ENCODE measurements around the gene PLEK2. TPM values are rescaled to one million over a fixed set of nuclear protein-coding genes. Genes with fewer than 3 reads are reported as not detected.

Gene PLEK2
- total RNA-seq, 1 experiment from 2014 or later, result 4.1 TPM

DNA sequence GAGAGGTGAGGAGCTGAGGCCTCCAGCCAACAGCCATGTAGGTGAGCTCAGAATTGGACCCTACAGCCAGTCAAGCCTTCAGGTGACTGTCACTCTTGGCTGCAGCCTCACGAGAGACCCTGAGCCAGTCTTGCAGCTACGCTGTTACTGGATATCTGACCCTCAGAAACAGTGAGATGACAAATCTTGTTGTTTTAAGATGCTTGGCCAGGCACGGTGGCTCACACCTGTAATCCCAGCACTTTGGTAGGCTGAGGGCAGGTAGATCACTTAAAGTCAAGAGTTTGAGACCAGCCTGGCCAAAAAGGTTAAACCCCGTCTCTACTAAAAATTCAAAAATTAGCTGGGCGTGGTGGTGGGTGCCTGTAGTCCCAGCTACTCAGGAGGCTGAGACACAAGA lies 6.2 kb downstream of the PLEK2 start:
- DNase-seq (ENCODE audit: low spot score), result no peak

DNA sequence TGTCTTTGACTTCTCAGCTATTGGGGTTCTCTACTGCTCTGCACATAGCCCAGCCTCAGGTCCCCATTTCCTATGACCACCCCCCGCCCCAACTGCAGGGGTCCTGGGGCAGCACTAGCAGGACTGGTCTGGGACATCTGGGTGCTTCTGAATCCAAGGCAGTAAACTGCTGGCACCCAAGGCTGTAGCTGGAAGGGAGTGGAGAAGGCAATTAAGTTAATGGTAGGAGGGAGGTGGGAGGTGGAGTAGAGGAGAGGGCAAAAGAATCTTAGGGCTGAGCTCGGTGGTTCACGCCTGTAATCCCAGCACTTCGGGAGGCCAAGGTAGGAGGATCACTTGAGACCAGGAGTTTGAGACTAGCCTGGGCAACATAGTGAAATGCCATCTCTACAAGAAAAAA lies 11.5 kb downstream of the PLEK2 start:
- no peak for DNase-seq (ENCODE audit: low spot score)

DNA sequence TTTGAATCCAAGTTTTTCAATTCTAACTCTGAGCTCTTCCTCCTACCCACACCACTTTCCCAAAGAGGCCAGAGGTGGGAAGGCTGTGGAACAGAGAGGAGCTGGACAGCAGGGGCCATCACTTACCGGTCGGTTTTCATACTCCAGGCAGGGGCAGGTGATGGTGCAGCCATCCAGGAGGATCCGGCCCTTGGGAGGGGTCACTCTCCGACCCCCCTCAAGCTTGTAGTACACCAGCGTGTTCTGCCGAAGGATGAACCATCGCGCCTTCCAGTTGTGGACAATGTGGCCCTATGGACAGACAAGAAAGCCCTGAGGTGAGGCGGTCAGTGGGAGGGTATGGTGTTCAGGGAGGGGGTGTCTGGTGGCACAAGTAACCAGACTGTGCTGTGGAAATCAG lies 14.4 kb downstream of the PLEK2 start:
- DNase-seq (ENCODE audit: low spot score), result no peak

DNA sequence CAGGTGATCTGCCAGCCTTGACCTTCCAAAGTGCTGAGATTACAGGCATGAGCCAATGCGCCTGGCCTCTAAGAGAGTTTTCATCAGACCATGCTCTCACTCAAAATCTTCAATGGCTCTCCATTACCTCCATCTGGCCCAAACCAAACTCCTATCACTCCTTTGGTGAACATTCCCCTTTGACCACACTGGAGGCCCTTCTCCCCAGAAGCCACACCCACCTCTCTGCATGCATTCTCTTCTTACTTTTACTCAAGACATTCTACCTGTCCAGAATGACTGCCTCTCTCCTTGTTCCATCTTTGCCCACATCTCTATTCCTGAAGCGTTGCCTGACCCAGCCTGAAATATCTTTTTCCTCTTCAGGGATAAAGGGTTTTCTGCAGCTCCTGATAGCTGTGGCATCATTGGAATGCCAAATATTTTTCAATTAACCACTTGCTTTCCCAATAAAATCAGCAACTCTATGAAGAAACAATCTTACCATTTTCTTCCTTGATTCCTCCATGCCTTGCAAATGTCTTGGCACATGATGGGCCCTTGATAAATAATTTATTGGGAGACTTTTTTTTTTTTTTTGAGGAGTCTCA lies 15.5 kb downstream of the PLEK2 start:
- peak; percentile 50 for DNase-seq (ENCODE audit: low spot score)

DNA sequence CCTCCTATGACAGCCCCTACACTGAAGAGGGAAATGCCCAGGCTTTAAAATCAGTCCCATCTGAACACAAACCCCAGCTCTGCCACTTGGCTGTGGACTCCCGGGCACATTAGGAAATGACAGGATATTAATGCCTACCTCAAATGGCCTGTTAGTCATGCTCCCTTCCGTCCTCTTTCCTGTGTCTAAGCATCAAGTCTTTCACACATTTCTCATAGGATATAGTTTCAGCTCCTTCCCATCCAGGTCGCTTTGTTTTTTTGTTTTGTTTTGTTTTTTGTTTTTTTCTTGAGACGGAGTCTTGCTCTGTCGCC lies 16.1 kb downstream of the PLEK2 start:
- peak; percentile 45 for DNase-seq (ENCODE audit: low spot score)

DNA sequence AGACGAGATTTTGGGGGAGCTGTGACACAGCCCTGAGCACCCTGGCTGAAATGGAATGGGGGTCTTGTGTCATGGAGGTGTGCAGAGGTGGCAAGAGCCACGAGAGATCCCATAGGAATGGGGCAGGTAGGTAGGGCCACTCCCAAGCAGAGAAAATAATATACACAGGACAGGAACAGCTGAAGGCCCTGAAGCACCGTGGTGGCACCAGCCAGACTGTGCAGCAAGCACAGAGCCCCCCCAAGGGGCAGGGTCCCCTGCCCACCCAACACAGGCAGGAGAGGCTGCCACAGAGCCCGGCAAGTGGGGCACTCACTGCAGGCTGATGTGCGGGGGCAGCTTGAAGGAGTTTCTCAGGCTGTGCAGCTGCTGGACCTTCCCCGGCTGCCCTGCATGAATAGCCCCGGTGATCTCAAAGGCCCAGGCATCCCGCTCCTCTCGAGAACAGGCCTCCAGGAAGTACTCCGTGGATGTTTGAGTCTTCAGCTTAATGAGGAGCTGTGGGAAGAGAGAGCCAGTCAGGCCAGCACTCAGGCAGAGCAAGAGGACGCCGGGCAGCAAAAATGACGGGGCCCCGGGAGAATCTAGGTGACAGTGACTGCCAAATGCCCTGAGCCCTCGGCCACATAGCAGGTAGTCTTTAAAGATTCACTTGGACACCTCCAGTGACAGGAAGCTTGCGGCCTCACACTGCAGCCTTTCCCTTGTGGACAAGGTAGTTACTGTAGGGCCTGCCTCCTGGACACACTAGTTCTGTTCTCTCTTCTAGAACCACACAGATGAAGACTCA lies 16.7 kb downstream of the PLEK2 start:
- DNase-seq (ENCODE audit: low spot score), result no peak

DNA sequence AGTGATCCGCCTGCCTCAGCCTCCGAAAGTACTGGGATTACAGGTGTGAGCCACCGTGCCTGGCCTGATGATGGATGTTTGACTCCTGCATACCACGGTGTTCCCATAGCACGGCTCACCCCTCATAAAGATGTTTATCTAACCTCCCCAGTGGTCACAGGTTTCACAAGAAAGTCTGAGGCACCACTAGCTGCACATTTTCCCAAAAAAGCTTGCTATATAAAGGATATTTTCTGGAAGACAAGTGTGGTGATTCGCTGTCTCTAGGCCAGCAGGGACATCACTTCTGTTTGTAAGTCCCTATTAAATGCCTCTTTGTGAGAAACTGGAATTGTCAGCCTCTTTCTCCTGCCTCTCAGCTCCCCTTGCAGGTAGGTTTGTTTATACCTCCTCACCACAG lies 18.3 kb downstream of the PLEK2 start:
- DNase-seq (ENCODE audit: low spot score), result peak; percentile 28

DNA sequence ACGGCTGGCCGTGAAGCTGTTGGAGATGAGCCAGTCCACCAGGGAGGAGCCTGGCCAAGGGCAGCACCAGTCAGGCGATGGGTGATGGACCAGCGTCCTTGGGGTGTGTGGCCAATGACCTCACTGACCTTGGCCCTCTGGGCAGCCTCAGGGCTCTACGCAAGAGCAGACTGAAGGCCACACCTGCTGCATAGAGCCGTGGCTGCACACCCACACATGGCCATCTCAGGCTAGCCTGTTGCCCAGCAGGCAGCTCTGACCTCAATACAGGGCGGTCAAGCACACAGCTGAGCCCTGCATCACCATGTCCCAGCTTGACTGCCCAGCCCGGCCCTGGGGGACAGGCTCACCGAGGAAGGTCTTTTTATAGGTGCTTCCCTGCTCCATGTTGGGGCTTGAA lies 19.2 kb downstream of the PLEK2 start:
- DNase-seq (ENCODE audit: low spot score), result no peak

DNA sequence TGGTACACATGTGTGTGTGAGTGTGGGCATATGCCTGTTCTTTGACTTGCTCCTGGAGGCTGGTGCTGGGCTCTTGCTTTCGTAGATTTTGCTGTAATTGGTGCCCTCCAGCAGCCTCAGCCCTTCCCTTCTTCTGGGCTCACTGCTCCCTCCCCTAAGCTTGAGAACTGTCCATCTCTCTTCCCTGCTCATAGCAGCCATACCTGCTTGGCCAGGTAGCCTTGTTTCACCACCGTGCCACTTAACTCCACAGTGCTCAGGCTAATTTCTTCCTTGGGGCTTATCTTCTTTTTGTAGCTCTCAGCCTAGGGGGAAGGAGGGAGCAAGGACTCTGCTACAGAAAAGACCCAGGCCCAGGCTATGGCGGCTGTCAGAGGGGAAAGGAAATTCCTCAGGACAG lies 19.8 kb downstream of the PLEK2 start:
- no peak for DNase-seq (ENCODE audit: low spot score)

DNA sequence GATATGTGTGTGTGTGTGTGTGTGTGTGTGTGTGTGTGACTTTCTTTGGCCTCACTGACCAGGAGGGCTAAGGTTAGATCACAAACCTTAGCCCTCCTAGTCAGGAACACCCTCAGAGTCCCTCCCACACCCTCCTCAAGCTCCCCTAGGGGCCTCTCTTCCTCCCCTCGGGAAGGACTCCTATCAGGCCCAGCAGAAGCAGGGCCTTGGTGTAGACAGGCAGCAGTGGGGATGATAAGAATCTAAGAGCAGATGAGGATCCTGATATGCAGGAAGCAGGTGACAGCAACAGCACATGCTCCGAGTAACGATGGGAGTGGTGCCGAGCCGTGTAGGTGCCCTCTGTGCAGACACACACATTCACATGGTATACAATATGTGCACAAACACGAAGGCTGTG lies 20.7 kb downstream of the PLEK2 start:
- no peak for DNase-seq (ENCODE audit: low spot score)

DNA sequence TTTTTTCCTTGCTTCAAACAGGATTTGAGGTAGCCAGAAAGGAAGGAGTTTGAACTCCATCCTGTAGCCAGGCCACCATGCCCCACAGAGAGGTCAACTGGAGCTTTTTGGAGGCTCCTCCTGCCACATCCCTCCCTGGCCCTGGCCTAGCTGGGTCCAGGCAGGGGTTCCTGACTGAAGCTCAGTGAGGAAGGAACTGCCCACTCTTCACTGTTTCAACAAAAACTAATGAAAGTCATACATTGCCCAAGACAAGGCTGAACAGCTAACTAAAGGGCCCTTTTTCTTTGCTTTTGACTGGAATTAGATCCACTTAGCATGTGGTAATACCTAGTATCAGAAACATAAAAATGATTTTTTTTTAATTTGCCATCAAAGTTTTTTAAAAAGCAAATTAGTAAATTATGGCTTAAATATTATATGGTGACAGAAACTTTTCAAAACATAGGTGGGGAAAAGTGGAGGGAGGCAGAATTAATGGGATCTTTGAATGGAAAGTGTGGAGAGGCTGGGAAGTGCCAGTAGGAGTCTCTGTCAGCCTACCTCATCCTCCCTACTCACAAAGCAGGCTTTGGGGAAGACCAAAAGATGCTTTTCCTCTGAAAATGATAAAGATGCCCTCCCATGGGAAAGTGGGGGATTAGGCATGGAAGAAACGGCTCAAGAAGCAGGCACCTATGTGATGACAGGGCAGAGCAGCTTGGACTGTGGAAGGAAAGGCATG lies 22.0 kb downstream of the PLEK2 start:
- no peak for DNase-seq (ENCODE audit: low spot score)

DNA sequence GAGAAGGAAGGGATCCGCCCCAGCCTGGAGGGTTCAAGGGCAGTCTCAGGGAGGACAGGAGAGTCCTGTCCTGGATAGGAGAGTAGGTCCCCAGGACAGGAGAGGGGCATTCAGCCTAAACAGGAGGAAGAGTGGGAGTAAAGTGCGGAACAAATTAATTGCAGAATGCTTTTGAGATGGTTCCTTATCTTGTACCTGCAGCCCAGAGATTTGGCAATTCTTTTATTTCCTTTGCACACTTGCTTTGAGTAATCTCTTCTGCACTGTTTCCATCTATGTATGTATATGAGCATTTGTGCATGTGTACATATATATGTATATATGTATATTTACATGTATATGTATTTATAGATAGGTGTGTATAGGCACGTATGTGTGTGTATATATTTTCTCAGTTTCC lies 22.7 kb downstream of the PLEK2 start:
- no peak for DNase-seq (ENCODE audit: low spot score)

DNA sequence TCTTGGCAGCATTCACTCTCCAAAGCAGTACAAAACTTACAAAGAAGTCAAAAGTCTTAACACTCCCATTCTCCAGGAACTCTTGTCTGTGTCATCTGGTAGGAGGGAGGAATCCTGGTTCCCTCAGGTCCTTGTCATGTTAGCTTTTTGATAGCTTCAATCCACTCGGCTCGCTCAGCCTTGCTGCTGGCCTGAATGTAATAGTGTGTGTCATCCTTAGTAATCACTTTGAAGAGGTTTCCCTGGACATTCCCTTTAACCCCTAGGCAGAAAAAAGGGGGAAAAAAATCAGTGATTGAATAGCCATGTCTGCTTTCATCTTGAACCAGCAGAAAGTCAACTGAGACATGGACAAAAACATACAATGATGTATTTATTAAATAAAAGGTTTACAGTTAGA lies 24.8 kb downstream of the PLEK2 start:
- DNase-seq (ENCODE audit: low spot score), result no peak

DNA sequence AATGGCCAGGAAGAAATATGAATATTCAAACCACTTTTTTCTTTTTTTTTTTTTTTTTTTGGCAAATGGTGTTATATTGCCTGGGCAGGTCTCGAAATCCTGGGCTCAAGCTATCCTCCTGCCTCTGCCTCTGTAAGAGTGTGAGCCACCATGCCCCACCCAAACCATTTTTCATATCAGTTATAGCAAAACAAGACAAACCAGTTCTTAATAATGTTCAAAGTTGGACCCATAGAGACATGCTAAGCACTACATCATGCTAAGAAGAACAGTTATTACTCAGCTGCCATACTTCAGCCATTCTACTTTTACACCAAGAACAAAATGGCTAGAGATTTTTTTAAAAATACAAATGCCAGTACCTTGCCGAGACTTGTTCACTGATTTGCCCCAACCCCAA lies 26.3 kb downstream of the PLEK2 start:
- DNase-seq (ENCODE audit: low spot score), result no peak

DNA sequence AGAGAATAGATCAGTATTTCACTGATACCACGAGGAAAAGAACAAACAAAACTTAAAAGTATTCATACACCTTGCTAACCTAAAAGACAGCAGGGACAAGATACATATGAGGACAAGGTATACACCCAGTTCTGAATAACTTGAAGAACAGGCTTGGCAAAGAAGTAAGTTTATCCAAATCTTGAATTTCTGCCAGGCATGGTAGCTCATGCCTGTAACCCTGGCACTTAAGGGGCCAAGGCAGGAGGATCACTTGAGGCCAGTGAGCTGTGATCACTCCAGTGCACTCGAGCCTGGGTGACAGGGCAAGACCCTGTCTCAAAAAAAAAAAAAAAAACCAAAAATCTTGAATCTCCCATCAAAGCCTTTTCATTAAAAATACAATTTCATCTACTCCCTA lies 26.8 kb downstream of the PLEK2 start:
- no peak for DNase-seq (ENCODE audit: low spot score)

DNA sequence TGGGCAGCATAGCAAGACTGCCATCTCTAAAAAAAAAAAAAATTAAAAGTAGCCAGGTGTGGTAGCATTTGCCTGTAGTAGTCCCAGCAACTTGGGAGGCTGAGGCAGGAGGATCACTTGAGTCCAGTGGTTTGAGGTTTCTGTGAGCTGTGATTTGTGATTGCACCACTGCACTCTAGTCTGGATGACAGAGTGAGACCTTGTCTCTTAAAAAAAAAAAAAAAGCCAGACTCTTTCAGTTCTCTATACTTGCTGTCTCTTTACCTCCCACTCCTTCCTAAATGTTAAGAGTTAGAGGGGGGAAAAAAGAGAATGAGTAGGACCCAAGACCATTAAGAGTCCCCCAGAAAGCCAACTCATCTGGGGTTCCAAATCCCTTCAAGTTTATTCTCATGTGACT lies 34.0 kb downstream of the PLEK2 start:
- DNase-seq (ENCODE audit: low spot score), result no peak

DNA sequence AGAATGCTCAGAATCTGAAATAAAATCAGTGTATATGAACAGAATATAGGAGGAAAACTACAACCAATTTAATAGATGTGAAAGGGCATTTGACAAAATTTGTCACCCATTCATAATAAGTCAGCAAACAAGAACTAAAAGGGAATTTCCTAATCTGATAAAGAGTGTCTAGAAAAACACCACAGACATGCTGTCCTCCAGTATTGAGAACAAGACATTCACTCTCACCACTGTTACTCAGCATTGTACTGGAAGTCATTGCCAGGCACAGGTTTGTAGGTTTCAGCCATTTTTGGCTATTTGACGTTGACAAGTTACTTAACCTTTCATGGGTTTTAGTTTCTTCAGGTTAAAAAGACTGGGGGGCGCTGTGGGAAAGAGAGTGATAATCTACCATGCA lies 38.6 kb downstream of the PLEK2 start:
- DNase-seq (ENCODE audit: low spot score), result no peak

DNA sequence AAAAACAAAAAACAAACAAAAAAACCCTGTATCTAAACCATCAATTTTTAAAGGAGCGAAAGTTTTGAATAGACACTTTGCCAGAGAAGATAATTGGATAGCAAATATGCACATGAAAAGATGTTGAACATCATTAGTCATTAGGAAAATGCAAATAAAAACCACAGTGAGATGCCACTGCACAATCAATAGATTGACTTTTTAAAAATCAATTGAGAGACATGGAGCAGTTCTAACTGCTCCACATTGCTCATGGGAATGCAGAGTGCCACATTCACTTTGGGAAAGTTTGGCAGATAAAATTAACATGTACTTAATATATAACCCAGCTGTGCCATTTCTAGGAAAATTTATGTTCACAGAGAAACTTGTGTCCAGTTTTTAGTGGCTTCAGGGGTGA lies 39.1 kb downstream of the PLEK2 start:
- no peak for DNase-seq (ENCODE audit: low spot score)

DNA sequence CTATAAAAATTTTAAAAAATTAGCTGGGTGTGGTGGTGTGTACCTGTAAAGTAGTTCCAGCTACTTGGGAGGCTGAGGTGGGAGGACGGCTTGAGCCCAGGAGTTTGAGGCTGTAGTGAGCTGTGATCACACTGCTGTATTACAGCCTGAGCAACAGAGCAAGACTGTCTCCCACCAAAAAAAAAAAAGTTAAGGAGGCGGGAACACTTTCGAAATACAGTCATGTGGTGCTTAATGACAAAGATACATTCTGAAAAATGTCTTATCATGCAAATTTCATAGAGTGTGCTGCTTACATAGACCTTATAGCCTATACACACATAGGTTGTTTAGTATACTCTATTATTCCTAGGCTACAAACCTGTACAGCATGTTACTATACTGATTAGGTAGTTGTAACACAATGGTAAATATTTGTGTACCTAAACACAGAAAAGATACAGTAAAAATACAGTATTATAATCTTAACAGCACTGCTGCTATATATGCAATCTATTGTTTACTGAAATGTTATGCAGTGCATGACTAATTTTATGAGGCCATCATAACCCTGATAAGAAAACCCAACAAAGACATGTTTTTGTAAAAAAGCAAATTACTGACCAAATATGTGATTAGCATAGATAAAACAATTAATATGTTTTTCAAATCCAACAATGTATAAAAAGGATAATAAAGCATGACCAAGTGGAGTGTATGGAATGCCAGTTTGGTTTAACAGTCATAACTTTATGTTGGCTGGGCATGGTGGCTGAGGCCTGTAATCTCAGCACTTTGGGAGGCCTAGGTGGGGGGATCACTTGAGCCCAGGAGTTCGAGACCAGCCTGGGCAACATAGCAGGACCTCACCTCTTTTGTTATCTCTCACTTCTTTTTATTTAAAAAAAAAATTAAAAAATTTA lies 40.5 kb downstream of the PLEK2 start:
- no peak for DNase-seq (ENCODE audit: low spot score)

DNA sequence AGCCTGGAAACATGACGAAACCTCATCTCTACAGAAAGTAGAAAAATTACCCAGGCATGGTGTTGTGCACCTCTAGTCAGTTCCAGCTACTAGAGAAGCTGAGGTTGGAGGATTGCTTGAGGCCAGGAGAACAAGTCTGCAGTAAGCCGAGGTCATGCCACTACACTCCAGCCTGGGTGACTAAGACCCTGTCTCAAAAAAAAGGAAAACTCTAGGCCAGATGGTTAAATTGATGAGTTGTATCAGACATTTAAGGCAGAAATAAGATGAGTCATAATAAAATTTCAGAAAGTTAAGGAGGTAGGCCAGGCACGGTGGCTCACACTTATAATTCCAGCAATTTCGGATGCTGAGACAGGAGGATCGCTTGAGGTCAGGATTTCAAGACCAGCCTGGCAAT lies 41.1 kb downstream of the PLEK2 start:
- DNase-seq (ENCODE audit: low spot score), result peak; percentile 3

DNA sequence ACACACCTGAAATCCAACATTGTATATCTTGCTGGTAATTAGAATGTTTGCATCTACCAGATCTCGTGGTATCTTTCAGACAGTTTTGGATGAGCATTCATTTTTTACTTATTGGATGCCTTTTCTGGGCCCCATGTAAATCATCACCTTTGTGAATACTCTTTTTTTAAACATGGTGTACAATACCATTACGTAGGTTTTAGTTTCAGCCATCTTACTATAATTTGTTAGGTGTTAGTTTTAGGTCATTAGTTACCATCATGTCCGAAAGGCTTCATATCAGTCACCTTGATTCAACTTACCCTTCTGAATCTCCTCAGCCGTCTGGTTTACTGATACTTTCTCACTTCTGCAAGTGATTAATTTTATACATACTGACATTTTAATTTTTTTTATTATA lies 46.5 kb downstream of the PLEK2 start:
- DNase-seq (ENCODE audit: low spot score), result no peak

DNA sequence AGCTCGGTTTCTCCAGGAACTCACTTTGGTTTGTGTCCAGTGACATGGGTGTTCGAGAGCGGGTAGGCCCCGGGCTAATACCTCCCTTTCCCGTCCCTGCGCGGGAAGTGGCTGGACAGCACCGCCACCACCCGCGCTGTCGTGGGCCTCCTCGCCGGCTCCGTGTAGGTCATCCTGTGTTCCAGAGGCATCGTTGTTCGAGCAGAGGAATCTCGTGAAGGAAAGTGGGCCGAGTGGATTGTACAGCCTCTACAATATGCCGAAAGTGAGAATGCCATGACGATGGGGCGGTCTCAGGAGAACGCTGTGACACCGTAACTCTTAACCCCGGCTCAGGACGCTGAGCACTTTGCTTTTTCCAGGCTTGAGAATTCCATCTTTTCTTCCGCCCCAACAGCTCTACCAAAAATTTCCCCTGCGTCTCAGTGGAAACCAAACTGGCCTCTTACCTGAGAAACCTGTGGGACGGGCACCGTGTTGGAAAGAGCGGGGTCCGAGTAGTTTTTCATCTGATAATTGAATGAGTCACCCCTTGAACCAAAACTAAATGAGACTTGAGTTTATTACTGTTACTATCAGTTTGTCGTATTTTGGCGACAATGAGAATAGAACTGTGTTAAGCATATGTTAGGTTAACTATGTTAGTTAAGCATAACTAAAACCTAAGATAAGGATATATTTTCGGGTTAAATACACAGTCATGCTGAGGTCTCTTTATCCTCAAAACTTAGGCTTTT lies 51.3 kb downstream of the PLEK2 start:
- DNase-seq (ENCODE audit: low spot score), result no peak

All from A172 (cell line).